KMS-11 (cell line): ENCODE measurements around the gene NEDD4L.

Experiments used
- H2AFZ ChIP-seq: fragments of 200-600 bp; sonication (generic); 2 replicates; pipeline ENCODE4 v1.6.1; 2016; ENCODE audit warnings: antibody characterized with exemption, mixed run types, low read depth
- H3K27ac ChIP-seq: fragments of 200-600 bp; sonication (generic); 2 replicates; pipeline ENCODE4 v1.6.1; 2016; ENCODE audit warnings: mild to moderate bottlenecking, mixed run types
- H3K27me3 ChIP-seq: fragments of 200-600 bp; sonication (generic); 2 replicates; pipeline ENCODE4 v1.6.1; 2017; ENCODE audit warnings: mild to moderate bottlenecking, low read depth, mixed run types, moderate library complexity; ENCODE audit not compliant: insufficient read depth
- H3K36me3 ChIP-seq: fragments of 200-600 bp; sonication (generic); 2 replicates; pipeline ENCODE4 v1.6.1; 2017; ENCODE audit warnings: mild to moderate bottlenecking, mixed run types; ENCODE audit not compliant: insufficient read depth
- H3K4me1 ChIP-seq: fragments of 200-600 bp; sonication (generic); 2 replicates; pipeline ENCODE4 v1.6.1; 2016; ENCODE audit warnings: mild to moderate bottlenecking, low read depth, mixed run types; ENCODE audit not compliant: poor library complexity, severe bottlenecking
- H3K4me2 ChIP-seq: fragments of 200-600 bp; sonication (generic); 2 replicates; pipeline ENCODE4 v1.7.0; 2016; ENCODE audit warnings: mild to moderate bottlenecking, mixed run types
- H3K4me3 ChIP-seq: fragments of 200-600 bp; sonication (generic); IDR thresholded peaks from 2 replicates; pipeline ENCODE4 v1.6.1; 2017; ENCODE audit warnings: low read depth, low read length, mixed read lengths; ENCODE audit not compliant: insufficient read depth
- H3K79me2 ChIP-seq: fragments of 200-600 bp; sonication (generic); 2 replicates; pipeline ENCODE4 v1.6.1; 2016; ENCODE audit warnings: low read depth, mixed run types; ENCODE audit not compliant: insufficient read depth
- H3K9ac ChIP-seq: fragments of 200-600 bp; sonication (generic); 2 replicates; pipeline ENCODE4 v1.6.1; 2016; ENCODE audit warnings: mild to moderate bottlenecking, mixed run types
- H4K20me1 ChIP-seq: fragments of 200-600 bp; sonication (generic); 2 replicates; pipeline ENCODE4 v1.6.1; 2016; ENCODE audit warnings: mild to moderate bottlenecking, mixed run types; ENCODE audit not compliant: insufficient read depth
- TF ChIP-seq, protein P1 (sequence below): fragments of 200-600 bp; sonication (generic); conservative IDR thresholded peaks from 2 replicates; pipeline ENCODE4 v1.6.1; 2017; ENCODE audit warnings: low read depth, mild to moderate bottlenecking, antibody characterized with exemption, low read length, moderate library complexity, mixed read lengths

Gene NEDD4L

DNA sequence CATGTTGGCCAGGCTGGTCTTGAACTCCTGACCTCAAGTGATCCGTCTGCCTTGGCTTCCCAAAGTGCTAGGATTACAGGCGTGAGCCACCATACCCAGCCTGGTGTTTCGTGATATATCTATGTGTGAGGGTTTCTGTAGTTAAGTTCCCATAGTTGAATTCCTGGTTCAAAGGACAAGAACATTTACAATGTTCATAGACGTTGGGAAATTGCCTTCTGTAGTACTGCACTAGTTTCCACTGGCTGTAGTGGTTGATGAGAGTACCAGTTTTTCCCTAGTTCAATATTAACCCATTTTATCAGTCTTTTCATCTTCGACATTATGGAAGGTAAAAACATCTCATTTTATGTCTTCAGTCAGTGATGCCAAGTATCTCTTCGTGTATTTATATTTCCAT, 171.0 kb downstream of the NEDD4L start:
- TF ChIP-seq, protein P1, sequence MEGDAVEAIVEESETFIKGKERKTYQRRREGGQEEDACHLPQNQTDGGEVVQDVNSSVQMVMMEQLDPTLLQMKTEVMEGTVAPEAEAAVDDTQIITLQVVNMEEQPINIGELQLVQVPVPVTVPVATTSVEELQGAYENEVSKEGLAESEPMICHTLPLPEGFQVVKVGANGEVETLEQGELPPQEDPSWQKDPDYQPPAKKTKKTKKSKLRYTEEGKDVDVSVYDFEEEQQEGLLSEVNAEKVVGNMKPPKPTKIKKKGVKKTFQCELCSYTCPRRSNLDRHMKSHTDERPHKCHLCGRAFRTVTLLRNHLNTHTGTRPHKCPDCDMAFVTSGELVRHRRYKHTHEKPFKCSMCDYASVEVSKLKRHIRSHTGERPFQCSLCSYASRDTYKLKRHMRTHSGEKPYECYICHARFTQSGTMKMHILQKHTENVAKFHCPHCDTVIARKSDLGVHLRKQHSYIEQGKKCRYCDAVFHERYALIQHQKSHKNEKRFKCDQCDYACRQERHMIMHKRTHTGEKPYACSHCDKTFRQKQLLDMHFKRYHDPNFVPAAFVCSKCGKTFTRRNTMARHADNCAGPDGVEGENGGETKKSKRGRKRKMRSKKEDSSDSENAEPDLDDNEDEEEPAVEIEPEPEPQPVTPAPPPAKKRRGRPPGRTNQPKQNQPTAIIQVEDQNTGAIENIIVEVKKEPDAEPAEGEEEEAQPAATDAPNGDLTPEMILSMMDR = no peak
- no peaks in the 10 kb centered on the region for H3K27me3 ChIP-seq
- no peaks in the 10 kb centered on the region for H3K36me3 ChIP-seq
- no peak overlapping the region for H3K27ac ChIP-seq
- H4K20me1 ChIP-seq = no peaks in the 10 kb centered on the region
- H3K4me3 ChIP-seq = no peak overlapping the region
- no peak overlapping the region for H3K9ac ChIP-seq
- peaks cover 7% of the 10 kb centered on the region for H3K4me1 ChIP-seq
- no peak overlapping the region for H3K4me2 ChIP-seq
- no peak overlapping the region for H2AFZ ChIP-seq
- no peaks in the 10 kb centered on the region for H3K79me2 ChIP-seq

DNA sequence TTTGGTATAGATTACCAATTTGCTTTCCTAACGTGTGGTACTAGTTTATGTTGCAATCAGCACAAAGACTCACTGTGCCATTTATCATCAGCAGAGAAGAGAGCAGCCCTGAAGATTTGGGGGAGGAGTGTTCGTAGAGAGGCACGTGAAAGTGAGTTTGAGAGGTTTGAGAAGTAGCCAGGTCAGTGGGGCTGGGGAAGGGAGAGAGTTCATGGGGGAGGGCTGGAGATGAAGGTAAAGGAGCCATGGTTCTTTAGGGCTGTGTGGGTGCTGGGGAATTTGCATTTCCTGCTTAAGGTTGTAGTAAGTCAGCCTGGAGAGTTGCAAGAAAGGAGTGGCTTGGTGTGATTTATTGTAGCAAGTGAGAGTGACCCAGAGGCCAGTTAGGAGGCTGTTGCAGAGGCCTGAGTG, 172.1 kb downstream of the NEDD4L start:
- no peak overlapping the region for H3K4me2 ChIP-seq
- H3K4me1 ChIP-seq = peaks cover 7% of the 10 kb centered on the region
- H3K27ac ChIP-seq = no peak overlapping the region
- TF ChIP-seq, protein P1 = no peak
- H3K27me3 ChIP-seq = no peaks in the 10 kb centered on the region
- H3K36me3 ChIP-seq = no peaks in the 10 kb centered on the region
- no peaks in the 10 kb centered on the region for H3K79me2 ChIP-seq
- no peak overlapping the region for H3K4me3 ChIP-seq
- no peaks in the 10 kb centered on the region for H4K20me1 ChIP-seq
- no peak overlapping the region for H2AFZ ChIP-seq
- no peak overlapping the region for H3K9ac ChIP-seq

DNA sequence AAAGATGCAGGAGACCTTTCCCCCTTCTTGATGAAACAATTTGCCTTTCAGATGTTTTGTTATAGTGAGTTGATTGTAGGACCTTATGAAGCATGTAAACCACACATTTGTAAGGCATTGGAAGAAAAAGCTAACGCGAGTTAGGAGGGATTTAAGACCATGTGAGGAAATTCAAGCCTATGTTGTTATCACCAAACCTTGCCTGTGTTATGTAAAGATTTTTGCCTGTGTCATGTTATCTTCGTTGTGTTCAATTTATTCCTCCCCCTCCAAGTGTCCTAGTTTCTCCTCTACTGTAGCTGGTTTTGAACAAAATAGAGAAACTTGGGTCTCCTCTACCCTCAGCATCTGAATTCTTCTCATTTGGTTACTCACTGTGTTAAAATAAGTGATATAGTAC, 173.0 kb downstream of the NEDD4L start:
- Histone ChIP-seq H3K27ac (no peak overlapping the region), H3K36me3 (no peaks in the 10 kb centered on the region), H3K9ac (no peak overlapping the region), H3K27me3 (no peaks in the 10 kb centered on the region), H4K20me1 (no peaks in the 10 kb centered on the region), H2AFZ (no peak overlapping the region), H3K4me1 (peaks cover 7% of the 10 kb centered on the region), H3K4me2 (no peak overlapping the region), H3K79me2 (no peaks in the 10 kb centered on the region), H3K4me3 (no peak overlapping the region)
- TF ChIP-seq, protein P1 = no peak

DNA sequence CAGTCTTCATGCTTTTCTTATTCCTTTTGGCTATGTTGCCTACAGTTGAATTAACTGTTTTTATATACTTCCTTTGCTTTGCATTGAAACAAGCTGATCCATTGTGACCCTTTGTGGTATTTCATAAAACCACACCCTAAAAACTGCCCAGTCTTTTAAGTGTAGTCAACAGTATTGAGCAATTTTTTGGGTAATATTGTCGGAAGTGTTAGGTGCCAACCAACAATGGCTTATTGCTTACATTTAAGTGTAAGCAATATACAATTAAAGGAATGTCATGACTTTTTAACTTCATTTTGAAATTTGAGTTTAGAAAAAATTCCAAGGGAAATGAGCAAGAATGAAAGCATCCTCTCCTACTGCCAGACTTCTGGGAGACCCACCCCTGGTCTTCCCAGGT, 174.1 kb downstream of the NEDD4L start:
- H3K36me3 ChIP-seq = no peaks in the 10 kb centered on the region
- no peaks in the 10 kb centered on the region for H4K20me1 ChIP-seq
- no peak overlapping the region for H3K9ac ChIP-seq
- no peak overlapping the region for H3K4me2 ChIP-seq
- no peaks in the 10 kb centered on the region for H3K79me2 ChIP-seq
- H2AFZ ChIP-seq = no peak overlapping the region
- TF ChIP-seq, protein P1 = no peak
- H3K27ac ChIP-seq = no peak overlapping the region
- H3K4me1 ChIP-seq = peaks cover 6% of the 10 kb centered on the region
- H3K4me3 ChIP-seq = no peak overlapping the region
- no peaks in the 10 kb centered on the region for H3K27me3 ChIP-seq
